ENCODE measurements around the gene C8B. TPM values are rescaled to one million over a fixed set of nuclear protein-coding genes. Genes with fewer than 3 reads are reported as not detected.

C8B gene
- total RNA-seq, 1 donor from 2014 or later, result 0.26 TPM

DNA sequence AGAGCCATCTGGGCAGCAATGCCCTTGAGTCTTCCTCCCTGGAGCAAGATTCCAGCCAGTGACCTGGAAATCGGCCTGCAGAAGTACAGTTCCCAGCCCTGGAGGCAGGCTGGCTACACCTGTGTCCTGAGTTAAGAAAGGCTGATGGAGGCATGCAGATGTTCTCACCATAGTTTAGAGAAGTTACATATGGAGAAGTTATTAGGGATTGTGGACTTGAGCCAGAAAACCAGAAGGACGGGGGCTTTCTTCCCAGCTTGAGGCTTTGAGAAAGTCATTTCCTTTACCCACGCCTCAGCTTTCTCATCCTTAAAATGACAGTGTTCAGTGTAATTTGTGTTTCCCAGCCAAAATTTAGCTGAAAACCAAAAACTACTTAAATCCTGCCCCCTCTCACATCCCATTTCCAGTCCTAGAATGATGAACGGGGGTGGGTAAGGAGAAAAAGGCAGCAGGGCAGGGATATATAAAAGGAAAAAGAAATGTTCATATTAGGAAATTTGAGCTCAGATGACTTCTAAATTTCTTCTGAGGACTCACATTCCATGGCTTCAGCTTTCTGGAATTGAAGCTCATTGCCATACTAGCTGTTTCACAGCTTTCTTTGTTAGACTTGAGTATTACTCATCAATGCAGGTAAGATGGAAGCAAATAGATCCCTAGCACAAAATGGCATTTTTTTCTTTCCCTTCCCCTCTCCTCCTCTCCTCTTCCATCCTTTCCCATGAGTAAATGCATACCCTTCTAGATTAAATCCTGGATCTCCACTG lies 14.4 kb upstream of the C8B start:
- Mint-ChIP-seq H3K36me3 (ENCODE audit: insufficient read depth) (no peaks in the 10 kb centered on the region), H3K4me1 (ENCODE audit: low read depth) (peaks cover 3% of the 10 kb centered on the region), H3K9me3 (ENCODE audit: low read depth) (no peaks in the 10 kb centered on the region), H3K4me3 (ENCODE audit: low read depth) (no peak overlapping the region), H3K27me3 (peaks cover 27% of the 10 kb centered on the region), H3K27ac (no peak overlapping the region)
- TF ChIP-seq, protein P1, sequence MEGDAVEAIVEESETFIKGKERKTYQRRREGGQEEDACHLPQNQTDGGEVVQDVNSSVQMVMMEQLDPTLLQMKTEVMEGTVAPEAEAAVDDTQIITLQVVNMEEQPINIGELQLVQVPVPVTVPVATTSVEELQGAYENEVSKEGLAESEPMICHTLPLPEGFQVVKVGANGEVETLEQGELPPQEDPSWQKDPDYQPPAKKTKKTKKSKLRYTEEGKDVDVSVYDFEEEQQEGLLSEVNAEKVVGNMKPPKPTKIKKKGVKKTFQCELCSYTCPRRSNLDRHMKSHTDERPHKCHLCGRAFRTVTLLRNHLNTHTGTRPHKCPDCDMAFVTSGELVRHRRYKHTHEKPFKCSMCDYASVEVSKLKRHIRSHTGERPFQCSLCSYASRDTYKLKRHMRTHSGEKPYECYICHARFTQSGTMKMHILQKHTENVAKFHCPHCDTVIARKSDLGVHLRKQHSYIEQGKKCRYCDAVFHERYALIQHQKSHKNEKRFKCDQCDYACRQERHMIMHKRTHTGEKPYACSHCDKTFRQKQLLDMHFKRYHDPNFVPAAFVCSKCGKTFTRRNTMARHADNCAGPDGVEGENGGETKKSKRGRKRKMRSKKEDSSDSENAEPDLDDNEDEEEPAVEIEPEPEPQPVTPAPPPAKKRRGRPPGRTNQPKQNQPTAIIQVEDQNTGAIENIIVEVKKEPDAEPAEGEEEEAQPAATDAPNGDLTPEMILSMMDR (IDR thresholded peaks at IDR 0.05; ENCODE audit: unreplicated experiment), result no peak
- no peak for DNase-seq (ENCODE audit: low spot score, unreplicated experiment)

DNA sequence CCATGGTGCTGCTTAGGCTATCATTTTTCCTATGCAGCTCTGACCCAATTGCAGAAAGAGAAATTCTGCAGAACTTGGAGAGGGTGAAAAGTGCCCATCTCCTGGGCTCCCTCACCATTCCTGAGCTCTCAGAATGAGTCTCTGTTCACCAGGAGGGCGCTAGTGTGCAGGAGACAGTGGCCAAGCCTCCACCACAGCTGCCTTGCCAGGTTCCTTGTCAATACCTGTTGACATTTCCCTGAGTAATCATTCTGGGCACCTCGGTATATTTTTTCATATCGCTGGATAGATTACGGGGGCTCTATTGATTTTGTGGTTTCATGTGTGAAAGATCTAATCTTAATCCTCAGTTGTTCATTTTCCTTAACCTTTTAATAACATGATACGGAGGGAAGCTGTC lies 13.0 kb upstream of the C8B start:
- no peak overlapping the region for H3K4me3 Mint-ChIP-seq (ENCODE audit: low read depth)
- H3K27ac Mint-ChIP-seq, result no peak overlapping the region
- TF ChIP-seq, protein P1 (IDR thresholded peaks at IDR 0.05; ENCODE audit: unreplicated experiment), result no peak
- peaks cover 25% of the 10 kb centered on the region for H3K27me3 Mint-ChIP-seq
- H3K9me3 Mint-ChIP-seq (ENCODE audit: low read depth), result no peaks in the 10 kb centered on the region
- no peak for DNase-seq (ENCODE audit: low spot score, unreplicated experiment)
- H3K4me1 Mint-ChIP-seq (ENCODE audit: low read depth), result peaks cover 3% of the 10 kb centered on the region
- no peaks in the 10 kb centered on the region for H3K36me3 Mint-ChIP-seq (ENCODE audit: insufficient read depth)

DNA sequence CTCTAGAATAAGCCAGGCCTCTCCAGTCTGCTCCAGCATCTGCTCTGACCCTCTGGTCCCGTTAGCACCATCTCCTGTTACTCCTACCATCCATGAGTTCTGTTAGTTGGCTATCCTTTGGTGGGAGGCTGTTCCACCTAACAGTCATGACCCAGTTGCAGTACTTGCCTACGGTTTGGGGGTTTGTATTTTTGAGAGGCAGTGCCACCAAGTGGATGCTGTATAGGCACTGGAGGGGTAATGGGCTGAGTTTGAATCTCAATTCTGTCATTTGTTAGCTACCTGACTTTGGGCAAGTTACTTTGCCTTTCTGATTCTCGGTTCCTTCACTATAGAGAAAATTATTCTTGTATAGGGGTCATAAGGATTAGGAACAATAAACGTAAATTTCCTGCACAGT lies 12.1 kb upstream of the C8B start:
- Mint-ChIP-seq H3K36me3 (ENCODE audit: insufficient read depth) (no peaks in the 10 kb centered on the region), H3K27ac (no peak overlapping the region), H3K4me1 (ENCODE audit: low read depth) (peaks cover 3% of the 10 kb centered on the region), H3K9me3 (ENCODE audit: low read depth) (no peaks in the 10 kb centered on the region), H3K27me3 (peaks cover 24% of the 10 kb centered on the region), H3K4me3 (ENCODE audit: low read depth) (no peak overlapping the region)
- TF ChIP-seq, protein P1 (IDR thresholded peaks at IDR 0.05; ENCODE audit: unreplicated experiment), result no peak
- DNase-seq (ENCODE audit: low spot score, unreplicated experiment), result no peak

DNA sequence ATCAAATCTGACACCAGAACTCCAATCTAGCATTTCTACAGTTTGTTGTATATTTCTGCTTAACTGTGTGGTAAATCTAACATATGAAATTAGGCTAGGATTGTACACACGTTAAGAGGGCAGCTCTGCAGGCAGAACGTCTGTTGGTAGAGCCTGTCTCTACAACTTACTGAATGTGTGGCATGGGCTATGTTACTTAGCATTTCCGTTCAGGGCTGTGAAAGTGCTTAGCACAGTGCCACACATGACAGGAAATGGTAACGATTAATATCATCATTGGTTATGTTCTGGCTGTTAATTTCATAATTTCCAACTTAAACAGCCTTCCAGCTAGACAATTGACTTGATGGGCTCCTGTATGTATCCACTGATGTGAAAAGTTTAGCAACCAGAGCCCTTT lies 9.6 kb upstream of the C8B start:
- H3K4me1 Mint-ChIP-seq (ENCODE audit: low read depth), result peaks cover 4% of the 10 kb centered on the region
- H3K27me3 Mint-ChIP-seq, result peaks cover 11% of the 10 kb centered on the region
- no peaks in the 10 kb centered on the region for H3K9me3 Mint-ChIP-seq (ENCODE audit: low read depth)
- H3K4me3 Mint-ChIP-seq (ENCODE audit: low read depth), result no peak overlapping the region
- H3K27ac Mint-ChIP-seq, result no peak overlapping the region
- H3K36me3 Mint-ChIP-seq (ENCODE audit: insufficient read depth), result no peaks in the 10 kb centered on the region
- no peak for DNase-seq (ENCODE audit: low spot score, unreplicated experiment)
- TF ChIP-seq, protein P1 (IDR thresholded peaks at IDR 0.05; ENCODE audit: unreplicated experiment), result no peak

DNA sequence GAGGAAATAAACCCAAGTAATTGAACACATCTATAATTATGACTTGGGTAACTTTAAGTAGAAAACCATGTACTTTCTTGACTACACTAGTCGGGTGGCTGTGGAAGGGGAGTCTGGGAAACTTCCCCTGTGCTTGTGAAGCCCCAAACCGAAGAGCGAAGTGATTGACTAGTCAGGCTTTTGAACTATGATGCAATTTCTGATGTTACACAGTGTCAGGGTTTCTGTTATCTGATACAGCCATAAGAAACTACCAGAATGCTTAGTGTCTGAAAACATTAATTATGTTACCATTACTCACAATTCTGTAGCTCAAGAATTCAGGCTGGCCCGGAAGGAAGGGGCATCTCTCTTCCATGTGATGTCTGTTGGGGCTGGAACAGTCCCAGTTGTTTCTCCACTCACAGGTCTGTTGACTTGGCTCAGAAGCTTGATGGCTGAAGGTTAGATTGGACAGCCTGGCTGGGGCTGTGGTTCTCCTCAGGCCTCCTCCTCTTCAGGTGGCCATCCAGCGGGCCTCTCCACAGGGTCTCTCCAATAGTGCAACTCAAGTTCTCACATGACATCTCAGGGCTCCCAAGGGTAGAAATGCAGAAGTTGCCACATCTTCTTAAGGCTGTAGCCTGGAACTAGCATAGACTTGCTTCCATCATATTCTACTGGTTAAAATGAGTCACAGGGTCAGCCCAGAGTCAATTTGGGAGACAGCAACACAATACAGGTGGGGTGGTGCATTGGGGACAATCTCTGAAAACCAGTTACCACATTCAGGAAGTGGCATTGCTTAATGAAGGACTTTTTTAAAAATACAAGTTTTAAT lies 8.3 kb upstream of the C8B start:
- DNase-seq (ENCODE audit: low spot score, unreplicated experiment), result no peak
- H3K36me3 Mint-ChIP-seq (ENCODE audit: insufficient read depth), result no peaks in the 10 kb centered on the region
- peaks cover 8% of the 10 kb centered on the region for H3K4me1 Mint-ChIP-seq (ENCODE audit: low read depth)
- peaks cover 9% of the 10 kb centered on the region for H3K27me3 Mint-ChIP-seq
- no peak overlapping the region for H3K27ac Mint-ChIP-seq
- H3K9me3 Mint-ChIP-seq (ENCODE audit: low read depth), result no peaks in the 10 kb centered on the region
- TF ChIP-seq, protein P1 (IDR thresholded peaks at IDR 0.05; ENCODE audit: unreplicated experiment), result no peak
- no peak overlapping the region for H3K4me3 Mint-ChIP-seq (ENCODE audit: low read depth)
